Hepatocyte (in vitro differentiated cells): ENCODE measurements around the gene VPS13D.

Source experiments
- CTCF ChIP-seq: fragments of 200-600 bp; sonication (generic); IDR thresholded peaks from 2 replicates; pipeline ENCODE4 v1.5.1; 2016; ENCODE audit warnings: antibody characterized with exemption, mild to moderate bottlenecking; ENCODE audit not compliant: poor library complexity
- EZH2 ChIP-seq: fragments of 200-600 bp; sonication (generic); IDR thresholded peaks from 2 replicates; pipeline ENCODE4 v1.6.1; 2016; ENCODE audit warnings: antibody characterized with exemption, mild to moderate bottlenecking, borderline replicate concordance
- EZH2phosphoT487 ChIP-seq: fragments of 200-600 bp; sonication (generic); IDR thresholded peaks from one replicate; pipeline ENCODE4 v1.6.1; 2018; ENCODE audit warnings: antibody characterized with exemption, mild to moderate bottlenecking, low read depth, moderate library complexity; ENCODE audit not compliant: unreplicated experiment, severe bottlenecking

DNA sequence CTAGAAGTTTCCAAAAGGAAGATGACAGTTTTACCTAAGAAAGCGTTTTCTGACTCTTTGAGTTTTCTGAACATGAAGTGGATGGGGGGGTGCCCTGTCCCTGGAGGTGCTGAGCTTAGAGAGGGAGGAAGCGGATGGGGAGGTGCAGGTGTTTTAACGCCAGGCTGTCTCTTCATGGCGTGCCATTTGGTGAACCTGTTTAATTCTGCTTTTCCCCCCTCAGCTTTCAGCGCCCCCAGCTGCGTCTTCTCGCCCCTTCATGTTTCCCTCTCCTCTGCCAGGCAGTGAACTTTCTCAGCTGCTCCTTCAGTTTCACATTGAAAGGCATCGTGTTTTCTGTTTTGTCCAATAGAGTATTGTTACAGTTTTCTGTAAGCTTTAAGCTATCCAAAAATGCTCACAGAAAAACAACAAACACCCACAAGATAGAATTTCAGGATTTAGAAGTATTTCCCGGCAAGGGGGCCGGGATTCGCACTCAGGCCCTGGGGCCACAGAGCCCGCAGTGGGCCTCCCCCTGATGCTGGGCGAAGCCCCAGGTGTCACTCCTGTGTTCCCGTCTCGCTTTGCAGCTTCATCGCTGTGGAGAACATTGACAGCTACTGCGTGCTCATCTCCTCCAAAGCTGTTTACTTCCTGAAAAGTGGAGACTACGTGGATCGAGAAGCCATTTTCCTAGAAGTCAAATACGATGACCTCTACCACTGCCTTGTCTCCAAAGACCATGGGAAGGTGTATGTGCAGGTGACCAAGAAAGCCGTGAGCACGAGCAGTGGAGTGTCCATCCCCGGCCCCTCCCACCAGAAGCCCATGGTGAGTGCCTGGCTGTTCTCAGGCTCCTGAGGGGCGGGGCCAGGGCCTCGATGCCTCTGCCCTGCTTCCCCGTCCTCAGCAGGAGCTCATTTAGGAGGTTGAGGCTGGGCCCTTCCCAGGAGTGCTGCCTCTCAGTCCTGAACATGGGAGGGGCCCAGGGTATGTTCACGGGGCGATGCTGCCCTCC is 276.8 kb downstream of the VPS13D start:
- TF ChIP-seq CTCF (no peak), EZH2 (no peak), EZH2phosphoT487 (no peak)
